GM12878 (cell line): ENCODE data around the gene VCPKMT. TPM values are rescaled to one million over a fixed set of nuclear protein-coding genes. Genes with fewer than 3 reads are reported as not detected.

Experiments
- ATAC-seq: fragments of 200-7000 bp; cut with Tn5 transposase; 3 replicates; pipeline ENCODE4 v1.9.1; 2020; ENCODE audit warnings: mild to moderate bottlenecking, moderate library complexity
- BruUV-seq: library from RNA; stranded (reverse); fragments of 400-500 nt; replicated peaks from 2 replicates; lab custom pipeline; 2021; lab: Mats Ljungman, UMichigan
- CTCF ChIA-PET: fragments of 300-600 bp; sonication (Branson Sonifier 250); formaldehyde crosslinking; extraction: SDS; loops from one replicate; lab custom pipeline; 2021; ENCODE audit warnings: inconsistent platforms; lab: Yijun Ruan, JAX
- POLR2A ChIA-PET: fragments of 350-600 bp; formaldehyde crosslinking; extraction: SDS; loops from one replicate; lab custom pipeline; 2021; ENCODE audit warnings: inconsistent platforms; lab: Charles Lee
- RAD21 ChIA-PET: fragments of 300-600 bp; sonication (Branson Sonifier 250); formaldehyde crosslinking; loops from one replicate; lab custom pipeline; 2023; ENCODE audit warnings: antibody characterized with exemption; ENCODE audit not compliant: unreplicated experiment; lab: Charles Lee
- SMC1A ChIA-PET: fragments of 300-600 bp; sonication (Branson Sonifier 250); formaldehyde crosslinking; loops from one replicate; lab custom pipeline; 2023; ENCODE audit not compliant: unreplicated experiment, uncharacterized antibody; lab: Charles Lee
- DNase-seq: peaks from one replicate; pipeline ENCODE4 v3.0.0-alpha.2; 2011; ENCODE audit warnings: low read depth, low spot score
- FAIRE-seq: peaks from 3 replicates; lab custom pipeline; 2011; peaks lifted over from hg19 to GRCh38; lab: Jason Lieb, UNC
- H2AFZ ChIP-seq: 2 replicates; pipeline ENCODE4 v1.6.0; 2011; ENCODE audit warnings: low read depth, low read length, control low read depth; ENCODE audit not compliant: control insufficient read depth
- H3K27ac ChIP-seq: 2 replicates; pipeline ENCODE4 v1.5.1; 2011; ENCODE audit warnings: control low read depth; ENCODE audit not compliant: control insufficient read depth, insufficient read depth
- H3K27me3 ChIP-seq, 2 experiments: replicated peaks in 1 of 2; 2 replicates each; pipeline versions ENCODE4 v1.6.0 to v1.6.1; 2011; ENCODE audit warnings: low read length in 1 of 2; ENCODE audit not compliant: control insufficient read depth in 2 of 2, insufficient read depth in 2 of 2
- H3K36me3 ChIP-seq, 2 experiments: 2 replicates each; pipeline ENCODE4 v1.5.1; 2011; ENCODE audit warnings: low read length in 1 of 2; ENCODE audit not compliant: control insufficient read depth in 2 of 2, insufficient read depth in 2 of 2
- H3K4me1 ChIP-seq: 2 replicates; pipeline ENCODE4 v1.6.1; 2011; ENCODE audit warnings: mild to moderate bottlenecking, low read length, moderate library complexity, mixed read lengths; ENCODE audit not compliant: control insufficient read depth, insufficient read depth
- H3K4me2 ChIP-seq: 2 replicates; pipeline ENCODE4 v1.6.0; 2011; ENCODE audit warnings: control low read depth; ENCODE audit not compliant: control insufficient read depth, insufficient read depth
- H3K4me3 ChIP-seq: fragments of 200-600 bp; sonication (generic); 2 replicates; pipeline ENCODE4 v1.5.1; 2016
- H3K79me2 ChIP-seq: 2 replicates; pipeline ENCODE4 v1.6.0; 2011; ENCODE audit warnings: low read length; ENCODE audit not compliant: control insufficient read depth, insufficient read depth
- H3K9ac ChIP-seq: 2 replicates; pipeline ENCODE4 v1.8.0; 2011; ENCODE audit warnings: low read length, control low read depth, mixed read lengths; ENCODE audit not compliant: control insufficient read depth, insufficient read depth
- H3K9me3 ChIP-seq: replicated peaks from 3 replicates; pipeline ENCODE4 v1.5.1; 2011; ENCODE audit warnings: mild to moderate bottlenecking, low read length; ENCODE audit not compliant: control insufficient read depth, insufficient read depth
- H4K20me1 ChIP-seq: 2 replicates; pipeline ENCODE4 v1.6.0; 2011; ENCODE audit not compliant: control insufficient read depth, insufficient read depth
- ATF7 ChIP-seq: fragments of 450-650 bp; IDR thresholded peaks from 2 replicates; pipeline ENCODE4 v1.6.1; 2016; ENCODE audit warnings: low read depth, mild to moderate bottlenecking
- CBFB ChIP-seq: IDR thresholded peaks from 2 replicates; pipeline ENCODE4 v1.6.1; 2016; ENCODE audit warnings: antibody characterized with exemption, low read depth
- CHD2 ChIP-seq: IDR thresholded peaks from 2 replicates; pipeline ENCODE4 v1.6.1; 2011; ENCODE audit warnings: low read depth, low read length, improper control_type of control experiment, borderline replicate concordance
- HDAC2 ChIP-seq: fragments of 200-600 bp; sonication (generic); IDR thresholded peaks from 2 replicates; pipeline ENCODE4 v1.6.1; 2017
- LARP7 ChIP-seq: fragments of 450-650 bp; IDR thresholded peaks from 2 replicates; pipeline ENCODE4 v1.6.1; 2017; ENCODE audit warnings: mild to moderate bottlenecking
- NFIC ChIP-seq: IDR thresholded peaks from 2 replicates; pipeline ENCODE4 v1.6.1; 2012; ENCODE audit warnings: low read depth, mild to moderate bottlenecking, inconsistent platforms, low read length, moderate library complexity
- POLR2AphosphoS2 ChIP-seq: IDR thresholded peaks from 2 replicates; pipeline ENCODE4 v1.6.1; 2011; ENCODE audit warnings: low read depth, mild to moderate bottlenecking, low read length, improper control_type of control experiment, moderate library complexity
- RAD21 ChIP-seq: IDR thresholded peaks from 2 replicates; pipeline ENCODE4 v1.6.1; 2011; ENCODE audit warnings: mild to moderate bottlenecking, low read depth, low read length, moderate library complexity; ENCODE audit not compliant: insufficient read depth
- RBBP5 ChIP-seq: fragments of 200-600 bp; sonication (generic); conservative IDR thresholded peaks from 2 replicates; pipeline ENCODE4 v1.6.1; 2016
- RCOR1 ChIP-seq: conservative IDR thresholded peaks from 2 replicates; pipeline ENCODE4 v1.6.1; 2012; ENCODE audit warnings: low read depth, low read length, improper control_type of control experiment
- SMAD1 ChIP-seq: fragments of 450-650 bp; IDR thresholded peaks from 2 replicates; pipeline ENCODE4 v1.6.1; 2018; ENCODE audit warnings: mild to moderate bottlenecking, low read depth; ENCODE audit not compliant: partially characterized antibody
- WGBS: methylation state at CpG from one replicate; pipeline ENCODE4 v1.1.6; 2016; ENCODE audit warnings: low lambda C conversion rate; ENCODE audit not compliant: insufficient replicate concordance, insufficient coverage; ENCODE audit errors: missing lambda C conversion rate; 5-methylcytosine and 5-hydroxymethylcytosine counted together
- in situ Hi-C: fragments of 300-500 bp; cut with MboI; formaldehyde crosslinking; loops from 9 replicates; pipeline ENCODE4 v1.14.3; 2018; ENCODE audit warnings: mixed read lengths
- intact Hi-C: fragments of 100-400 bp; cut with micrococcal nuclease; formaldehyde crosslinking; loops from one replicate; pipeline ENCODE4 v1.14.2; 2022; ENCODE audit not compliant: unreplicated experiment
- polyA plus RNA-seq, 11 experiments: library from polyadenylated mRNA; depleted of rRNA in 4 of 11; unstranded in 6 of 11; stranded (reverse) in 5 of 11; fragments of >200 nt; fragmentation: Nextera tagmentation in 4 of 11; fragmentation: Illumina TruSeq in 1 of 11; extraction: Ambion mirVana in 4 of 11; extraction: Trizol in 1 of 11; gene quantifications; 1 replicate in 1 of 11; 2 replicates in 10 of 11; pipeline versions ENCODE4 v1.2.1 to v1.2.3, GENCODE V29; 2011 to 2016; ENCODE audit warnings: inconsistent platforms in 2 of 11, missing spikeins in 2 of 11, low read depth in 1 of 11
- total RNA-seq, 4 experiments: library from RNA; depleted of rRNA in 3 of 4; stranded (reverse); fragments of >200 nt in 3 of 4; fragmentation: Illumina TruSeq in 1 of 4; extraction: Trizol in 1 of 4; gene quantifications; 2 replicates each; pipeline versions ENCODE4 v1.2.1 to v1.2.3, GENCODE V29; 2013 to 2021
- TF ChIP-seq, protein P1 (sequence below): IDR thresholded peaks from 2 replicates; pipeline ENCODE4 v1.6.1; 2012; ENCODE audit warnings: low read depth, low read length, improper control_type of control experiment
- TF ChIP-seq, protein P2 (sequence below): fragments of 450-650 bp; IDR thresholded peaks from 2 replicates; pipeline ENCODE4 v1.6.1; 2017; ENCODE audit warnings: low read depth, mild to moderate bottlenecking, moderate library complexity
- TF ChIP-seq, protein P3 (sequence below): fragments of 450-650 bp; IDR thresholded peaks from 2 replicates; pipeline ENCODE4 v1.6.1; 2017; ENCODE audit warnings: mild to moderate bottlenecking, moderate library complexity

The VCPKMT gene
- total and polyA plus RNA-seq, 10 of the 15 experiments (the other 5 are each of a cell fraction or from before 2014, with no cell fraction given): 8.5 to 18.4 (median 12.8) TPM

DNA sequence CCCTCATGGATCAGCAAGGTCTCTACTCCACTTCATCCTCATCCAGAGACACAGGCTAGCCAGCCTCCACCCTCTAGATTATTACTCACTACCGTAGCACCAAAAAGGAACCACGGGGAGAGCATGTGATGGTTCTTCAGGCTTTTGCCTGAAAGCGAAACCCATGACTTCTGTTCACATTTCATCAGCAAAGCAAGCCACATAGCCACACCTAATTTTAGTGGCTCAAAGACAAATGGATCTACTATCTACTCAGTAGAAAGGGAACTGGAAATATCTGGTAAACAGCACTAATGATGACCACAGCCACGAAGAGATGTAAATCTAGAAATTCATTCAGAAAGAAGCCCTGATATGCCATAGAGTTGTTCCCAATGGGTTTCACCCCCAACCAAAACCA is 51.4 kb downstream of the VCPKMT start (continued):
- TF ChIP-seq, protein P1, sequence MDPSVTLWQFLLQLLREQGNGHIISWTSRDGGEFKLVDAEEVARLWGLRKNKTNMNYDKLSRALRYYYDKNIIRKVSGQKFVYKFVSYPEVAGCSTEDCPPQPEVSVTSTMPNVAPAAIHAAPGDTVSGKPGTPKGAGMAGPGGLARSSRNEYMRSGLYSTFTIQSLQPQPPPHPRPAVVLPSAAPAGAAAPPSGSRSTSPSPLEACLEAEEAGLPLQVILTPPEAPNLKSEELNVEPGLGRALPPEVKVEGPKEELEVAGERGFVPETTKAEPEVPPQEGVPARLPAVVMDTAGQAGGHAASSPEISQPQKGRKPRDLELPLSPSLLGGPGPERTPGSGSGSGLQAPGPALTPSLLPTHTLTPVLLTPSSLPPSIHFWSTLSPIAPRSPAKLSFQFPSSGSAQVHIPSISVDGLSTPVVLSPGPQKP: no peak
- TF ChIP-seq SMAD1: peak; percentile 51
- TF ChIP-seq RAD21: peak; percentile 26; the same call in 1 of the 2 replicates
- peak; percentile 97 for TF ChIP-seq ATF7
- no peak for TF ChIP-seq LARP7

DNA sequence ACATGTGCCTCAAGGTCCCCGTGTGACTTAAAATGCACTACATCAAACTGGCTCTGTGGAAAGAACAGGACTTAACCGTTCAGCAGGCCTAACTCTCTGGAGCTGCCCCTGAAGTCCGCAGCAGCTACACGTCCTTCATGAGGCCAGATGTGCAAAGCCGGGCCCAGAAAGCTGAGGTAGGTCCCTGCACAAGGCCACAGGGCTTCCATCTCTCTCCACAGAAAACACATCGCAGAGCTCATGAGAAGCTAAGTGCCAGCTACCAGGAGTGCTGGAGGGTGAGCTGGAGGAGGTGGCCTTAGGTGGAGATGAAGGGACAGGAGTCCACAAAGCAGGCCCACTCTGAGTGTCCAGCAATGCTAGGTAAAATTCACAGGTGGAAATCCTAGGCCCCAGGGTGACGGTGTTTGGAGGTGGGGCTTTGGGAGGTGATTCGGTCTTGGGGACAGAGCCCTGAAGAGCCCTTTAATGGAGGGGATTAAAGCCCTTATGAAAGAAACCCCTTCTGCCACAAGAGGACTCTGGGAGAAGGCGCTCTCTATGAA is 52.4 kb downstream of the VCPKMT start:
- DNase-seq: no peak
- peak overlapping the region; percentile 12; the same call in 1 of the 2 replicates for H3K9ac ChIP-seq
- no peaks in the 10 kb centered on the region; a peak in 1 of 4 replicates for H3K36me3 ChIP-seq
- intact Hi-C loops (loop anchor here (2.0 to 5.0 kb wide), 2 partner anchors 41 to 202 kb away; no protein-coding TSS in a partner anchor), in situ Hi-C loops (no loop called here)
- peaks cover 64% of the 10 kb centered on the region for H3K4me1 ChIP-seq
- WGBS: 77% methylated on average over 9 of the region's 9 CpGs
- SMC1A ChIA-PET: interaction anchor here (0.8 to 6.7 kb wide), 15 partner anchors 17 to 203 kb away, joined by 3 to 96 read pairs (median 8); no protein-coding TSS in a partner anchor
- peaks cover 7% of the 10 kb centered on the region for H3K79me2 ChIP-seq
- ATAC-seq: no peak
- no TSS peak for BruUV-seq
- TF ChIP-seq, protein P2, sequence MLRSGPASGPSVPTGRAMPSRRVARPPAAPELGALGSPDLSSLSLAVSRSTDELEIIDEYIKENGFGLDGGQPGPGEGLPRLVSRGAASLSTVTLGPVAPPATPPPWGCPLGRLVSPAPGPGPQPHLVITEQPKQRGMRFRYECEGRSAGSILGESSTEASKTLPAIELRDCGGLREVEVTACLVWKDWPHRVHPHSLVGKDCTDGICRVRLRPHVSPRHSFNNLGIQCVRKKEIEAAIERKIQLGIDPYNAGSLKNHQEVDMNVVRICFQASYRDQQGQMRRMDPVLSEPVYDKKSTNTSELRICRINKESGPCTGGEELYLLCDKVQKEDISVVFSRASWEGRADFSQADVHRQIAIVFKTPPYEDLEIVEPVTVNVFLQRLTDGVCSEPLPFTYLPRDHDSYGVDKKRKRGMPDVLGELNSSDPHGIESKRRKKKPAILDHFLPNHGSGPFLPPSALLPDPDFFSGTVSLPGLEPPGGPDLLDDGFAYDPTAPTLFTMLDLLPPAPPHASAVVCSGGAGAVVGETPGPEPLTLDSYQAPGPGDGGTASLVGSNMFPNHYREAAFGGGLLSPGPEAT: no peak
- TF ChIP-seq CBFB (no peak), HDAC2 (no peak), POLR2AphosphoS2 (no peak), RCOR1 (no peak), RBBP5 (no peak), NFIC (no peak), CHD2 (0 out of 2 replicates have a peak, but pooled peaks have one; percentile 18)
- TF ChIP-seq, protein P3, sequence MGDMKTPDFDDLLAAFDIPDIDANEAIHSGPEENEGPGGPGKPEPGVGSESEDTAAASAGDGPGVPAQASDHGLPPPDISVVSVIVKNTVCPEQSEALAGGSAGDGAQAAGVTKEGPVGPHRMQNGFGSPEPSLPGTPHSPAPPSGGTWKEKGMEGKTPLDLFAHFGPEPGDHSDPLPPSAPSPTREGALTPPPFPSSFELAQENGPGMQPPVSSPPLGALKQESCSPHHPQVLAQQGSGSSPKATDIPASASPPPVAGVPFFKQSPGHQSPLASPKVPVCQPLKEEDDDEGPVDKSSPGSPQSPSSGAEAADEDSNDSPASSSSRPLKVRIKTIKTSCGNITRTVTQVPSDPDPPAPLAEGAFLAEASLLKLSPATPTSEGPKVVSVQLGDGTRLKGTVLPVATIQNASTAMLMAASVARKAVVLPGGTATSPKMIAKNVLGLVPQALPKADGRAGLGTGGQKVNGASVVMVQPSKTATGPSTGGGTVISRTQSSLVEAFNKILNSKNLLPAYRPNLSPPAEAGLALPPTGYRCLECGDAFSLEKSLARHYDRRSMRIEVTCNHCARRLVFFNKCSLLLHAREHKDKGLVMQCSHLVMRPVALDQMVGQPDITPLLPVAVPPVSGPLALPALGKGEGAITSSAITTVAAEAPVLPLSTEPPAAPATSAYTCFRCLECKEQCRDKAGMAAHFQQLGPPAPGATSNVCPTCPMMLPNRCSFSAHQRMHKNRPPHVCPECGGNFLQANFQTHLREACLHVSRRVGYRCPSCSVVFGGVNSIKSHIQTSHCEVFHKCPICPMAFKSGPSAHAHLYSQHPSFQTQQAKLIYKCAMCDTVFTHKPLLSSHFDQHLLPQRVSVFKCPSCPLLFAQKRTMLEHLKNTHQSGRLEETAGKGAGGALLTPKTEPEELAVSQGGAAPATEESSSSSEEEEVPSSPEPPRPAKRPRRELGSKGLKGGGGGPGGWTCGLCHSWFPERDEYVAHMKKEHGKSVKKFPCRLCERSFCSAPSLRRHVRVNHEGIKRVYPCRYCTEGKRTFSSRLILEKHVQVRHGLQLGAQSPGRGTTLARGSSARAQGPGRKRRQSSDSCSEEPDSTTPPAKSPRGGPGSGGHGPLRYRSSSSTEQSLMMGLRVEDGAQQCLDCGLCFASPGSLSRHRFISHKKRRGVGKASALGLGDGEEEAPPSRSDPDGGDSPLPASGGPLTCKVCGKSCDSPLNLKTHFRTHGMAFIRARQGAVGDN: peak; percentile 29; the same call in 1 of the 2 replicates
- H3K27ac ChIP-seq: peak overlapping the region; percentile 76
- POLR2A ChIA-PET: interaction anchor here (0.8 to 3.8 kb wide), 10 partner anchors 18 to 200 kb away, joined by 3 to 42 read pairs (median 8); no protein-coding TSS in a partner anchor
- H2AFZ ChIP-seq: no peak overlapping the region
- no peaks in the 10 kb centered on the region for H4K20me1 ChIP-seq
- H3K4me2 ChIP-seq: peak overlapping the region; percentile 43
- no peak overlapping the region for H3K4me3 ChIP-seq
- CTCF ChIA-PET: interaction anchor here (0.8 to 5.6 kb wide), 14 partner anchors 18 to 211 kb away, joined by 3 to 92 read pairs (median 8); partner anchors contain the start of gene NEMF
- no peak for FAIRE-seq
- no peaks in the 10 kb centered on the region for H3K9me3 ChIP-seq
- RAD21 ChIA-PET: interaction anchor here (0.7 to 6.1 kb wide), 14 partner anchors 16 to 202 kb away, joined by 3 to 110 read pairs (median 8); no protein-coding TSS in a partner anchor
- H3K27me3 ChIP-seq: no peaks in the 10 kb centered on the region
